Transverse colon (tissue), 4 donors: ENCODE data around the gene RGS16.

Experiments used
- POLR2A ChIP-seq: fragments of 450-650 bp; IDR thresholded peaks from one replicate; pipeline ENCODE4 v1.6.1; 2016; ENCODE audit warnings: antibody characterized with exemption, mild to moderate bottlenecking, moderate library complexity
- POLR2AphosphoS5 ChIP-seq, 3 donors: sonication (generic); formaldehyde crosslinking; IDR thresholded peaks; one replicate each; pipeline ENCODE4 v1.6.1; 2016; ENCODE audit warnings: antibody characterized with exemption in 3 of 3
- TF ChIP-seq, protein P1 (sequence below), 5 experiments: fragments of 200-600 bp in 3 of 5; fragments of 450-650 bp in 2 of 5; sonication (generic) in 3 of 5; IDR thresholded peaks; 1 replicate in 2 of 5; 2 replicates in 3 of 5; pipeline ENCODE4 v1.5.1; 2016 to 2017; ENCODE audit warnings: antibody characterized with exemption in 5 of 5, inconsistent platforms in 3 of 5, mild to moderate bottlenecking in 2 of 5, moderate library complexity in 1 of 5

GRCh38 chr1:182625719-182626504 lies 21.7 kb upstream of the RGS16 start:
- TF ChIP-seq, protein P1, sequence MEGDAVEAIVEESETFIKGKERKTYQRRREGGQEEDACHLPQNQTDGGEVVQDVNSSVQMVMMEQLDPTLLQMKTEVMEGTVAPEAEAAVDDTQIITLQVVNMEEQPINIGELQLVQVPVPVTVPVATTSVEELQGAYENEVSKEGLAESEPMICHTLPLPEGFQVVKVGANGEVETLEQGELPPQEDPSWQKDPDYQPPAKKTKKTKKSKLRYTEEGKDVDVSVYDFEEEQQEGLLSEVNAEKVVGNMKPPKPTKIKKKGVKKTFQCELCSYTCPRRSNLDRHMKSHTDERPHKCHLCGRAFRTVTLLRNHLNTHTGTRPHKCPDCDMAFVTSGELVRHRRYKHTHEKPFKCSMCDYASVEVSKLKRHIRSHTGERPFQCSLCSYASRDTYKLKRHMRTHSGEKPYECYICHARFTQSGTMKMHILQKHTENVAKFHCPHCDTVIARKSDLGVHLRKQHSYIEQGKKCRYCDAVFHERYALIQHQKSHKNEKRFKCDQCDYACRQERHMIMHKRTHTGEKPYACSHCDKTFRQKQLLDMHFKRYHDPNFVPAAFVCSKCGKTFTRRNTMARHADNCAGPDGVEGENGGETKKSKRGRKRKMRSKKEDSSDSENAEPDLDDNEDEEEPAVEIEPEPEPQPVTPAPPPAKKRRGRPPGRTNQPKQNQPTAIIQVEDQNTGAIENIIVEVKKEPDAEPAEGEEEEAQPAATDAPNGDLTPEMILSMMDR (IDR thresholded peaks at IDR 0.05), result no peak
- TF ChIP-seq POLR2AphosphoS5 (IDR thresholded peaks at IDR 0.05) (no peak), POLR2A (no peak)
